Fibroblast of villous mesenchyme (primary cell): ENCODE measurements around the gene UIMC1. TPM values are rescaled to one million over a fixed set of nuclear protein-coding genes. Genes with fewer than 3 reads are reported as not detected.

Experiments used
- DNase-seq: peaks from one replicate; pipeline ENCODE4 v3.0.0-alpha.2; 2010; ENCODE audit warnings: low read depth
- H3K4me3 ChIP-seq: 2 replicates; pipeline ENCODE4 v1.5.1; 2011; ENCODE audit warnings: low read depth, mild to moderate bottlenecking, low read length
- CTCF ChIP-seq: IDR thresholded peaks from 2 replicates; pipeline ENCODE4 v1.5.1; 2012; ENCODE audit warnings: low read depth, mild to moderate bottlenecking, low read length; ENCODE audit not compliant: insufficient read depth
- total RNA-seq: library from RNA; depleted of rRNA; stranded (reverse); fragments of >200 nt; gene quantifications from 2 replicates; pipeline ENCODE4 v1.2.3, GENCODE V29; 2012

UIMC1 gene
- total RNA-seq, 1 donor, result 59.2 TPM

DNA sequence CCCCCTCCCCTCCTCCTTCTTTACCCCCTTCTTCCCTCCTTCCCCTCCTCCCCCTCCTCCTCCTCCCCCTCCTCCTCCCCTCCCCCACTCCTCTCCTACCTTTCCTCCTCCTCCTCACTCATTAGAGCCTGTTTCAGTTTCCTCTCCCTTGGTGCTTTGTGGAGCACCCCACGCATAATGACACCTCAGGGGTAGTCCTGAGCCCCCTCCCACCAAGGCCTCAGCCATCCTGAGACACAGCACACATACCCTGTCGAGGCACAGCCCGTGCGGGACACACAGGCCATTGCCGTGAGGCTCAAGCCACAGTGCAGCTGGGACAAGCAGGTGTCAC, 142.8 kb downstream of the UIMC1 start:
- no peak overlapping the region for H3K4me3 ChIP-seq
- TF ChIP-seq CTCF, result no peak

GRCh38 chr5:176863041-176863764, 143.4 kb downstream of the UIMC1 start:
- no peak for TF ChIP-seq CTCF
- DNase-seq, result no peak

More for the DNA sequence above, 142.8 kb downstream of the UIMC1 start:
- DNase-seq, result no peak

DNA sequence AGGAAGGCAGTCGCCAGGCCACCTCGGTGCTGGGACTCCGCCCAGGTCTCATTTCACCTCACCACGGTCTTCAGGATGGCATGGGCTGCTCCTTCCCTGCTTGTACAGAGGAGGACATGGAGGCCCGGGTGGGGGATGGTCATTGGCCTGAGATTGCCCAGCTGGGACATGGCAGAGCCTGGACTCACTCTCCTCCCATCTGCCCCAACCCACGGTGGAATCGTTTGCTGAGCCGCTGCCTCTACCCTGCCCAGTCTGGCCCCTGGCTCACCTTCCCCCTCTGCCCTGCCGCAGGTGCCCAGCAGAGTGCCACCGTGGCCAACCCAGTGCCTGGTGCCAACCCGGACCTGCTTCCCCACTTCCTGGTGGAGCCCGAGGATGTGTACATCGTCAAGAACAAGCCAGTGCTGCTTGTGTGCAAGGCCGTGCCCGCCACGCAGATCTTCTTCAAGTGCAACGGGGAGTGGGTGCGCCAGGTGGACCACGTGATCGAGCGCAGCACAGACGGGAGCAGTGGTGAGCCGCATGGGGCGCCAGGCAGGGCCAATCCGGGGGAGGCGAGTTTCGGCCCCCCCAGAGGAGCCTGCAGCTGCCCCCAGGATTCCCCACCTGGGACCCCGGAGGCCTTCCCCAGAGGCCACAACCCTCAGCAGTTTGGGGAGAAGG, 144.1 kb downstream of the UIMC1 start:
- H3K4me3 ChIP-seq, result no peak overlapping the region
- no peak for DNase-seq
- no peak for TF ChIP-seq CTCF

More at GRCh38 chr5:176863041-176863764, 143.4 kb downstream of the UIMC1 start:
- no peak overlapping the region for H3K4me3 ChIP-seq

GRCh38 chr5:176861276-176861675, 145.3 kb downstream of the UIMC1 start:
- no peak for DNase-seq
- no peak for TF ChIP-seq CTCF
- no peak overlapping the region for H3K4me3 ChIP-seq

GRCh38 chr5:176860381-176860780, 146.2 kb downstream of the UIMC1 start:
- no peak overlapping the region for H3K4me3 ChIP-seq
- no peak for TF ChIP-seq CTCF
- DNase-seq, result no peak

GRCh38 chr5:176859916-176860315, 146.7 kb downstream of the UIMC1 start:
- no peak overlapping the region for H3K4me3 ChIP-seq
- TF ChIP-seq CTCF, result no peak
- DNase-seq, result no peak
